D721Med (cell line): Measurements from ENCODE around the gene FTH1.

Experiments used
- DNase-seq: peaks from one replicate; pipeline ENCODE4 v3.0.0; 2011; ENCODE audit warnings: low spot score; ENCODE audit not compliant: insufficient read length
- FAIRE-seq: peaks from 2 replicates; lab custom pipeline; 2011; peaks lifted over from hg19 to GRCh38; lab: Jason Lieb, UNC
- CTCF ChIP-seq: IDR thresholded peaks from 2 replicates; pipeline ENCODE4 v1.5.1; 2012; ENCODE audit warnings: mild to moderate bottlenecking, control low read depth; ENCODE audit not compliant: insufficient read depth; ENCODE audit errors: missing control alignments

FTH1 gene

GRCh38 chr11:61978703-61979661 is 11.5 kb upstream of the FTH1 start:
- peak; percentile 10 for DNase-seq
- TF ChIP-seq CTCF, result no peak
- FAIRE-seq, result no peak

- FAIRE-seq (no peak), DNase-seq (peak; percentile 11)
- TF ChIP-seq CTCF, result no peak
Observed at GRCh38 chr11:61976813-61977475, 9.5 kb upstream of the FTH1 start.

DNA sequence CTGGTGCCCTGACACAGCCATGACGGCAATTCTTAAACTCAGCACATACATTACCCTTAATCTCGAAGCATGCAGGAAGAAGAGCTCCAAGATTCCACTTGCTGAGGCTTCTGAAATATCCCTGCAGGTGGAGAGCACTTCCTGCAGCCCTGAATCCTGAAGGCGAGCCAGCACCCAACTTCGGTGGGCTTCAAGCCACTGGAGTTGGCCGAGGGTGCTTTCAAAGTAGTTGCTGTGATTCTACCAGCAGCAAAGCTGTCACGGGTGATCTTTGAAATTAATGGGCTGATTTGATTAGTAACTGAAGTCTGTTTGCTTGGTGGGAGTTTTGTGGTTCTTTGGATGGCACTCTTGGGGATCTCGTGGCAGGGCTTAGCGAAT is 9.0 kb upstream of the FTH1 start:
- no peak for TF ChIP-seq CTCF
- FAIRE-seq (no peak), DNase-seq (peak; percentile 3)

- FAIRE-seq, result no peak
- TF ChIP-seq CTCF, result no peak
- peak; percentile 2 for DNase-seq
Observed at GRCh38 chr11:61975638-61976419, 8.4 kb upstream of the FTH1 start.

DNA sequence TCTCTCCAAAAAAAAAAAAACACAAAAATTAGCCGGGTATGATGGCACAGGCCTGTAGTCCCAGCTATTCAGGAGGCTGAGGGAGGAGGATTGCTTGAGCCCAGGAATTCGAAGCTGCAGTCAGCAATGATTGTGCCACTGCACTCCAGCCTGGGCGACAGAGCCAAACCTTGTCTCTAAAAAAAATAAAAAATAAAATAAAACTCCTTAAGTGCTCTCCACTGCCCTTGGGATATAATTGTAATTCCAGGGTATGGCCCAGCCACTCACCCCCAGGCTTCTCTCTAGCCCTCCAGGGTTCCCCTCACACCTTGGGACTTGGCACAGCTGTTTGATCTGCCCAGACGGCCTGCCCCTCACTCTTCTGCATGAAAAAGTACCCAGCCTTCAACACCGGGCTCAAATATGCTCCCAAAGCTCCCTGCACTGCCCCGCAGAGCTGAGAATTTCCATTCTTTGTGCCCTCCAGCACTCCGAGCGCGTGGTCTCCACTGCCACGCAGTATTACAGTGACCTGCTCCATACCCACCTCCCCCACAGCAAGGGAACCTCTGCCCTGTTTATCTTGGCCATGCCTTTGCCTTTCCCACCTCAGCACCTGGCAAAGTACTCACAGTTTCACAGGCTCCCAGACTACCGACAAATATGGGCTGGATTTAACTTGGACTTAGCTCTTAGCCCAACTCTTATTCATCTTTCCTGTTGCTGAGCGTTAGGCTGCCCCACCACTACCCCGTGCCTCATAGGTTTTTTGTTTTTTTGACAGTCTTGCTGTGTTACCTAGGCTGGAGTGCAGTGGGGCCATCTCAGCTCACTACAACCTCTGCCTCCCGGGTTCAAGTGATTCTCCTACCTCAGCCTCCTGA is 7.6 kb upstream of the FTH1 start:
- no peak for TF ChIP-seq CTCF
- DNase-seq (no peak), FAIRE-seq (no peak)

DNA sequence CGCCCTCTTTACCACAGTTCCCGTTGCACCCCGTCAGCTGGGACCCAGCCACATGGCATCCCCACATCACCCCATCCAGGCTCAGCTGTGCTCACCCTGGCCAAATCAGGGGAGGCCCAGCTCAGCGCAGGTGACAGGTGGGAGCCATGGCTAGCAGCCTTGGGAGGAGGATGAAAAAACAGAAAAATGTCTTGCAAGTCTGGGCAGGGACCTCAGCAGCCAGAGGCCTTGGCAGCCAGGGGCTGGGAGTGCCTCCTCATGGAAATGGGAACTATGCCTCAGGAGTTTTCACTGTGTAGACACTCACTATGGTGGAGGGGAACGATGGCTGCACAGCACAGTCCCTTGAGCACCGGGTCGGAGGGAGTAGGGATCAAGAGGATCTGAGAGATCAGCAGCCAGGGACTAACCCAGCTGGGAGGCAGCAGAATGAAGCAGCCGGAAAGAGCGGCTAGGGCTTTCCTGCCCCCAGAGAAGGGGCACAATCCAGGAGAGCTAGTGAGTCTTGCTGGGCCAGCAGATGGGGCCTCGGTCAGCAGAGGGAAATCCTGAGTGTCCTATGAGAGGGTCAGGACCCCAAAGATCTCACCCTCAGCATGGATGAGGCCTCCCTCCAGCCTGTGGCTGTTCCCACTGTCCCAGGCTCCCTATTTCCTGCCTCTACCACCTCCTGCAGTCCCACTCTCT is 6.2 kb upstream of the FTH1 start:
- peak; percentile 34 for DNase-seq
- FAIRE-seq, result no peak
- no peak for TF ChIP-seq CTCF
